ENCODE results near the gene DNAH2. TPM values are rescaled to one million over a fixed set of nuclear protein-coding genes. Genes with fewer than 3 reads are reported as not detected.

DNAH2 gene
- total and polyA plus RNA-seq, 9 of the 15 experiments (the other 6 are each of a cell fraction or from before 2014, with no cell fraction given) = 0.03 TPM; not detected in 8

- TF ChIP-seq E4F1 (CRISPR knock-in tag; IDR thresholded peaks at IDR 0.05; ENCODE audit: borderline replicate concordance) (no peak), MYBL2 (IDR thresholded peaks at IDR 0.05; ENCODE audit: low read depth) (no peak), MYBL2 (CRISPR knock-in tag; IDR thresholded peaks at IDR 0.05; ENCODE audit: borderline replicate concordance) (no peak), MNT (conservative IDR thresholded peaks at IDR 0.05) (peak; percentile 13 to 45), FOXA1 (IDR thresholded peaks at IDR 0.05; ENCODE audit: borderline replicate concordance) (no peak), U2AF1 (optimal IDR thresholded peaks at IDR 0.05; ENCODE audit: low read depth, low read length) (no peak), THAP7 (CRISPR knock-in tag; IDR thresholded peaks at IDR 0.05) (peak; percentile 15; the same call in 1 of the 2 replicates), ZNF589 (CRISPR knock-in tag; IDR thresholded peaks at IDR 0.05; ENCODE audit: low read depth) (no peak), RBFOX2 (IDR thresholded peaks at IDR 0.05; ENCODE audit: low read depth, low read length) (peak; percentile 81), RBM15 (IDR thresholded peaks at IDR 0.05; ENCODE audit: insufficient read depth, low read length) (no peak), ZNF274 (IDR thresholded peaks at IDR 0.05; ENCODE audit: borderline replicate concordance, low read depth, low read length) (no peak), HMBOX1 (IDR thresholded peaks at IDR 0.05) (peak; percentile 74), ZNF79 (CRISPR knock-in tag; IDR thresholded peaks at IDR 0.05; ENCODE audit: low read depth) (no peak), EP300 (IDR thresholded peaks at IDR 0.05; ENCODE audit: low read length) (no peak), SP2 (IDR thresholded peaks at IDR 0.05; ENCODE audit: extremely low read depth, low read depth, low read length, poor library complexity, severe bottlenecking) (no peak), FUS (optimal IDR thresholded peaks at IDR 0.05; ENCODE audit: low read depth, low read length) (no peak), TBP (optimal IDR thresholded peaks at IDR 0.05; ENCODE audit: low read depth, low read length) (no peak)
- TF ChIP-seq, protein P1, sequence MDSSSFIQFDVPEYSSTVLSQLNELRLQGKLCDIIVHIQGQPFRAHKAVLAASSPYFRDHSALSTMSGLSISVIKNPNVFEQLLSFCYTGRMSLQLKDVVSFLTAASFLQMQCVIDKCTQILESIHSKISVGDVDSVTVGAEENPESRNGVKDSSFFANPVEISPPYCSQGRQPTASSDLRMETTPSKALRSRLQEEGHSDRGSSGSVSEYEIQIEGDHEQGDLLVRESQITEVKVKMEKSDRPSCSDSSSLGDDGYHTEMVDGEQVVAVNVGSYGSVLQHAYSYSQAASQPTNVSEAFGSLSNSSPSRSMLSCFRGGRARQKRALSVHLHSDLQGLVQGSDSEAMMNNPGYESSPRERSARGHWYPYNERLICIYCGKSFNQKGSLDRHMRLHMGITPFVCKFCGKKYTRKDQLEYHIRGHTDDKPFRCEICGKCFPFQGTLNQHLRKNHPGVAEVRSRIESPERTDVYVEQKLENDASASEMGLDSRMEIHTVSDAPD (CRISPR knock-in tag; IDR thresholded peaks at IDR 0.05) = no peak
Measured at GRCh38 chr17:7856811-7857712, 139.5 kb downstream of the DNAH2 start, which contains the start of gene NAA38 (continued).

Measured in K562 (cell line).